ENCODE data around the gene PTPRD.
A peak's percentile ranks its signal among the peaks of the same experiment; 100 is the strongest.
"Not testable (repeated sequence)": the region's sequence is repeated elsewhere in the genome, so short reads cannot be mapped to it uniquely, and the experiment has no call there.

Gene PTPRD

GRCh38 chr9:9949978-9950377 is 662.8 kb downstream of the PTPRD start:
- DNase-seq, result no peak

- DNase-seq, result no peak
Observed at GRCh38 chr9:9949368-9949767, 663.4 kb downstream of the PTPRD start.

- DNase-seq, result no peak
Observed at GRCh38 chr9:9945966-9946365, 666.8 kb downstream of the PTPRD start.

- DNase-seq, result peak; percentile 56
Observed at GRCh38 chr9:9942764-9943424, 669.9 kb downstream of the PTPRD start.

- DNase-seq, result no peak
Observed at GRCh38 chr9:9938432-9938831, 674.4 kb downstream of the PTPRD start.

GRCh38 chr9:9931464-9931863 is 681.3 kb downstream of the PTPRD start:
- not testable (repeated sequence) for DNase-seq

GRCh38 chr9:9924376-9924775 is 688.4 kb downstream of the PTPRD start:
- DNase-seq, result no peak

GRCh38 chr9:9921805-9922204 is 691.0 kb downstream of the PTPRD start:
- DNase-seq, result no peak

- DNase-seq, result no peak
Observed at GRCh38 chr9:9920425-9921060, 692.3 kb downstream of the PTPRD start.

GRCh38 chr9:9919174-9919775 is 693.5 kb downstream of the PTPRD start:
- no peak for DNase-seq

- DNase-seq, result no peak
Observed at GRCh38 chr9:9917400-9917799, 695.4 kb downstream of the PTPRD start.

- DNase-seq, result no peak
Observed at GRCh38 chr9:9914174-9914573, 698.6 kb downstream of the PTPRD start.

GRCh38 chr9:9913276-9913832 is 699.4 kb downstream of the PTPRD start:
- DNase-seq, result no peak

GRCh38 chr9:9912459-9912858 is 700.3 kb downstream of the PTPRD start:
- no peak for DNase-seq

GRCh38 chr9:9905736-9906135 is 707.1 kb downstream of the PTPRD start:
- no peak for DNase-seq

- no peak for DNase-seq
Observed at GRCh38 chr9:9904041-9904440, 708.8 kb downstream of the PTPRD start.

GRCh38 chr9:9901624-9902023 is 711.2 kb downstream of the PTPRD start:
- no peak for DNase-seq

GRCh38 chr9:9893837-9894236 is 719.0 kb downstream of the PTPRD start:
- no peak for DNase-seq

GRCh38 chr9:9892217-9892616 is 720.6 kb downstream of the PTPRD start:
- no peak for DNase-seq

- DNase-seq, result no peak
Observed at GRCh38 chr9:9881692-9882091, 731.1 kb downstream of the PTPRD start.

- DNase-seq, result no peak
Observed at GRCh38 chr9:9874270-9874669, 738.5 kb downstream of the PTPRD start.

- no peak for DNase-seq
Observed at GRCh38 chr9:9862235-9862810, 750.5 kb downstream of the PTPRD start.

- DNase-seq, result no peak
Observed at GRCh38 chr9:9855177-9856078, 757.4 kb downstream of the PTPRD start.
